Neural cell (in vitro differentiated cells): ENCODE results near the gene ROBO1. TPM values are rescaled to one million over a fixed set of nuclear protein-coding genes. Genes with fewer than 3 reads are reported as not detected.

Experiments
- H2AFZ ChIP-seq: fragments of 200-600, 300-800 bp; sonication (generic), shearing (Covaris generic); 2 replicates; pipeline ENCODE4 v1.6.0; 2014; ENCODE audit warnings: low read depth, mild to moderate bottlenecking, antibody characterized with exemption, low read length, moderate library complexity
- H3F3A ChIP-seq: fragments of 200-600 bp; shearing (Covaris generic); 2 replicates; pipeline ENCODE4 v1.6.1; 2016; ENCODE audit warnings: mild to moderate bottlenecking, moderate library complexity, mixed read lengths, antibody characterized with exemption, low read length; ENCODE audit not compliant: insufficient read depth, poor library complexity, severe bottlenecking
- H3K27ac ChIP-seq: fragments of 200-600, 300-800 bp; sonication (generic), shearing (Covaris generic); 2 replicates; pipeline ENCODE4 v1.5.1; 2014; ENCODE audit warnings: mild to moderate bottlenecking, low read length, moderate library complexity
- H3K27me3 ChIP-seq: fragments of 300-800, 200-600 bp; sonication (generic), shearing (Covaris generic); 2 replicates; pipeline ENCODE4 v1.6.0; 2014; ENCODE audit warnings: mild to moderate bottlenecking, low read depth, low read length, moderate library complexity; ENCODE audit not compliant: insufficient read depth
- H3K36me3 ChIP-seq: fragments of 300-800, 200-600 bp; sonication (generic), shearing (Covaris generic); 2 replicates; pipeline ENCODE4 v1.5.1; 2014; ENCODE audit warnings: mild to moderate bottlenecking, antibody characterized with exemption, low read length, moderate library complexity; ENCODE audit not compliant: insufficient read depth
- H3K4me2 ChIP-seq: fragments of 300-800, 200-600 bp; sonication (generic), shearing (Covaris generic); 2 replicates; pipeline ENCODE4 v1.6.0; 2014; ENCODE audit warnings: mild to moderate bottlenecking, low read length
- H3K4me3 ChIP-seq: fragments of 300-800, 200-600 bp; sonication (generic), shearing (Covaris generic); 2 replicates; pipeline ENCODE4 v1.5.1; 2014; ENCODE audit warnings: mild to moderate bottlenecking, low read length, moderate library complexity
- H3K79me2 ChIP-seq: fragments of 200-600 bp; shearing (Covaris generic); replicated peaks from 2 replicates; pipeline ENCODE4 v1.6.0; 2014; ENCODE audit warnings: mild to moderate bottlenecking, low read length, moderate library complexity; ENCODE audit not compliant: insufficient read depth
- H3K9ac ChIP-seq: fragments of 300-800, 200-600 bp; sonication (generic), shearing (Covaris generic); 2 replicates; pipeline ENCODE4 v1.6.1; 2016; ENCODE audit warnings: mild to moderate bottlenecking, low read length, mixed read lengths
- H3K9me2 ChIP-seq: fragments of 200-600 bp; shearing (Covaris generic); 2 replicates; pipeline ENCODE4 v1.6.1; 2016; ENCODE audit warnings: mild to moderate bottlenecking, low read length, mixed read lengths; ENCODE audit not compliant: insufficient read depth
- H3K9me3 ChIP-seq: fragments of 200-600, 300-800 bp; sonication (generic), shearing (Covaris generic); 2 replicates; pipeline ENCODE4 v1.6.1; 2016; ENCODE audit warnings: mild to moderate bottlenecking, mixed run types, low read length, moderate library complexity, mixed read lengths
- H4K20me1 ChIP-seq: fragments of 200-600 bp; shearing (Covaris generic); 2 replicates; pipeline ENCODE4 v1.6.1; 2016; ENCODE audit warnings: mild to moderate bottlenecking, mixed run types; ENCODE audit not compliant: insufficient read depth
- CTCF ChIP-seq: fragments of 450-650 bp; IDR thresholded peaks from 2 replicates; pipeline ENCODE4 v1.5.1; 2014; ENCODE audit warnings: antibody characterized with exemption, mild to moderate bottlenecking, moderate library complexity; ENCODE audit not compliant: poor library complexity, severe bottlenecking
- EP300 ChIP-seq: fragments of 450-650 bp; conservative IDR thresholded peaks from 2 replicates; pipeline ENCODE4 v1.6.1; 2014; ENCODE audit warnings: antibody characterized with exemption, mild to moderate bottlenecking, moderate library complexity; ENCODE audit not compliant: poor library complexity, severe bottlenecking
- EZH2 ChIP-seq: fragments of 200-600, 300-800 bp; shearing (Covaris generic), sonication (generic); IDR thresholded peaks from 2 replicates; pipeline ENCODE4 v1.6.1; 2014; ENCODE audit warnings: antibody characterized with exemption, low read length, borderline replicate concordance, mild to moderate bottlenecking; ENCODE audit not compliant: insufficient read depth, poor library complexity, severe bottlenecking
- MXI1 ChIP-seq: fragments of 450-650 bp; conservative IDR thresholded peaks from 2 replicates; pipeline ENCODE4 v1.6.1; 2014; ENCODE audit warnings: antibody characterized with exemption, mild to moderate bottlenecking; ENCODE audit not compliant: poor library complexity, severe bottlenecking
- POLR2AphosphoS5 ChIP-seq: IDR thresholded peaks from 2 replicates; pipeline ENCODE4 v1.6.1; 2012
- RAD21 ChIP-seq: fragments of 450-650 bp; conservative IDR thresholded peaks from 2 replicates; pipeline ENCODE4 v1.6.1; 2014; ENCODE audit warnings: antibody characterized with exemption, mild to moderate bottlenecking, moderate library complexity
- REST ChIP-seq: IDR thresholded peaks from 2 replicates; pipeline ENCODE4 v1.6.1; 2012; ENCODE audit warnings: borderline replicate concordance
- SMC3 ChIP-seq: fragments of 450-650 bp; conservative IDR thresholded peaks from 2 replicates; pipeline ENCODE4 v1.6.1; 2014; ENCODE audit warnings: antibody characterized with exemption, mild to moderate bottlenecking, moderate library complexity; ENCODE audit not compliant: poor library complexity
- TAF1 ChIP-seq: IDR thresholded peaks from 2 replicates; pipeline ENCODE4 v1.6.1; 2012; ENCODE audit warnings: low read depth
- polyA plus RNA-seq: library from polyadenylated mRNA; depleted of rRNA; stranded (reverse); fragments of >200 nt; gene quantifications from 2 replicates; pipeline ENCODE4 v1.2.3, GENCODE V29; 2014

The ROBO1 gene
- polyA plus RNA-seq, 1 donor from 2014 or later: 183 TPM

- Histone ChIP-seq H3K27ac (no peak overlapping the region), H3K4me3 (no peak overlapping the region), H3K79me2 (no peaks in the 10 kb centered on the region), H4K20me1 (no peaks in the 10 kb centered on the region), H3K36me3 (no peaks in the 10 kb centered on the region), H3K9ac (no peak overlapping the region), H3F3A (no peaks in the 10 kb centered on the region), H2AFZ (no peak overlapping the region), H3K27me3 (no peaks in the 10 kb centered on the region), H3K4me2 (no peak overlapping the region), H3K9me2 (no peaks in the 10 kb centered on the region), H3K9me3 (peaks cover 4% of the 10 kb centered on the region)
- no peak for TF ChIP-seq EZH2
- no peak for TF ChIP-seq RAD21
- no peak for TF ChIP-seq REST
- no peak for TF ChIP-seq EP300
- TF ChIP-seq CTCF: no peak
- no peak for TF ChIP-seq POLR2AphosphoS5
- no peak for TF ChIP-seq MXI1
- TF ChIP-seq TAF1: no peak
- TF ChIP-seq SMC3: no peak
These were observed 720.2 kb downstream of the ROBO1 start for GRCh38 chr3:79047581-79047980.

GRCh38 chr3:79041621-79042020 is 726.2 kb downstream of the ROBO1 start:
- H3K9ac ChIP-seq: no peak overlapping the region
- H3K9me3 ChIP-seq: no peaks in the 10 kb centered on the region
- no peak overlapping the region for H2AFZ ChIP-seq
- no peaks in the 10 kb centered on the region for H3K27me3 ChIP-seq
- H3K36me3 ChIP-seq: no peaks in the 10 kb centered on the region
- no peaks in the 10 kb centered on the region for H3K9me2 ChIP-seq
- no peak overlapping the region for H3K4me2 ChIP-seq
- no peak overlapping the region for H3K4me3 ChIP-seq
- H3K79me2 ChIP-seq: no peaks in the 10 kb centered on the region
- TF ChIP-seq TAF1 (no peak), REST (no peak), EP300 (no peak), EZH2 (no peak), MXI1 (no peak), SMC3 (no peak), RAD21 (no peak)
- no peaks in the 10 kb centered on the region for H4K20me1 ChIP-seq
- H3F3A ChIP-seq: no peaks in the 10 kb centered on the region
- no peak overlapping the region for H3K27ac ChIP-seq
